T-cell (primary cell): Measurements from ENCODE around the gene RAP1GAP. TPM values are rescaled to one million over a fixed set of nuclear protein-coding genes. Genes with fewer than 3 reads are reported as not detected.

Source experiments
- ATAC-seq, 4 experiments: fragments of 200-7000 bp in 3 of 4; fragments of 150-1000 bp in 1 of 4; cut with Tn5 transposase; replicated peaks in 1 of 4; 1 replicate in 3 of 4; 2 replicates in 1 of 4; pipeline ENCODE4 v1.10.0; 2021; ENCODE audit warnings: moderate library complexity in 3 of 4, mild to moderate bottlenecking in 2 of 4, moderate number of reproducible peaks in 1 of 4
- CTCF ChIA-PET, 2 donors: fragments of 300-600 bp; sonication (Branson Sonifier 250); formaldehyde crosslinking; loops; one replicate each; lab custom pipeline; 2022; ENCODE audit warnings: antibody characterized with exemption in 2 of 2; lab: Charles Lee
- POLR2A ChIA-PET, 2 donors: fragments of 300-600 bp; sonication (Branson Sonifier 250); formaldehyde crosslinking; loops; one replicate each; lab custom pipeline; 2022; ENCODE audit warnings: antibody characterized with exemption in 2 of 2; lab: Charles Lee
- DNase-seq, 35 experiments: peaks; one replicate each; pipeline versions ENCODE4 v3.0.0 to v3.0.0-alpha.2; 2013 to 2023
- H3K27ac ChIP-seq: one replicate; pipeline ENCODE4 v1.5.1; 2013; ENCODE audit warnings: low read length
- H3K27me3 ChIP-seq, 2 experiments: replicated peaks in 1 of 2; 1 replicate in 1 of 2; 2 replicates in 1 of 2; pipeline versions ENCODE4 v1.6.1 to v1.7.0; 2013; ENCODE audit warnings: low read length in 1 of 2, mixed read lengths in 1 of 2; ENCODE audit not compliant: control insufficient read depth in 2 of 2, insufficient read depth in 2 of 2; ENCODE audit errors: extremely low read depth in 1 of 2
- H3K36me3 ChIP-seq, 2 donors: 1 replicate in 1 of 2; 2 replicates in 1 of 2; pipeline versions ENCODE4 v1.6.1 to v1.7.0; 2013; ENCODE audit warnings: low read length in 1 of 2; ENCODE audit not compliant: control insufficient read depth in 2 of 2, insufficient read depth in 1 of 2; ENCODE audit errors: extremely low read depth in 1 of 2
- H3K4me1 ChIP-seq, 2 experiments: 1 replicate in 1 of 2; 2 replicates in 1 of 2; pipeline versions ENCODE4 v1.6.1 to v1.7.0; 2013; ENCODE audit warnings: low read length in 2 of 2, mixed read lengths in 1 of 2; ENCODE audit not compliant: insufficient read depth in 2 of 2, control insufficient read depth in 1 of 2; ENCODE audit errors: extremely low read depth in 1 of 2
- H3K4me3 ChIP-seq, 2 donors: 1 replicate in 1 of 2; 2 replicates in 1 of 2; pipeline versions ENCODE4 v1.5.1 to v1.7.0; 2013; ENCODE audit warnings: mild to moderate bottlenecking in 2 of 2, low read length in 1 of 2, moderate library complexity in 1 of 2; ENCODE audit not compliant: control insufficient read depth in 1 of 2; ENCODE audit errors: extremely low read depth in 1 of 2
- H3K9me3 ChIP-seq: 2 replicates; pipeline ENCODE4 v1.7.0; 2013
- H3K27ac Mint-ChIP-seq, 2 donors: one replicate each; pipeline ENCODE4 v1.8.0; 2020 to 2021; ENCODE audit warnings: mild to moderate bottlenecking in 2 of 2, mixed read lengths in 2 of 2
- H3K27me3 Mint-ChIP-seq, 2 donors: one replicate each; pipeline ENCODE4 v1.8.0; 2021 to 2022; ENCODE audit warnings: mixed read lengths in 2 of 2
- H3K36me3 Mint-ChIP-seq: one replicate; pipeline ENCODE4 v1.8.0; 2021; ENCODE audit warnings: mixed read lengths
- H3K4me1 Mint-ChIP-seq, 3 donors: one replicate each; pipeline ENCODE4 v1.8.0; 2020 to 2022; ENCODE audit warnings: mixed read lengths in 3 of 3, mild to moderate bottlenecking in 1 of 3
- H3K4me3 Mint-ChIP-seq, 3 donors: one replicate each; pipeline ENCODE4 v1.8.0; 2020 to 2022; ENCODE audit warnings: mild to moderate bottlenecking in 3 of 3, mixed read lengths in 3 of 3, moderate library complexity in 3 of 3
- H3K9me3 Mint-ChIP-seq, 3 donors: one replicate each; pipeline ENCODE4 v1.8.0; 2020 to 2022; ENCODE audit warnings: mixed read lengths in 3 of 3
- WGBS: methylation state at CpG from one replicate; pipeline ENCODE4 v1.1.5; 2013; ENCODE audit warnings: missing lambda C conversion rate; ENCODE audit not compliant: insufficient coverage; 5-methylcytosine and 5-hydroxymethylcytosine counted together
- total RNA-seq, 35 experiments: library from RNA in 6 of 35; stranded (reverse) in 6 of 35; fragments of 120-200 nt in 1 of 35; gene quantifications; one replicate each; pipeline versions ENCODE4 v1.2.1 to v1.2.4 and lab custom pipeline; 2013 to 2026

RAP1GAP gene
- total RNA-seq, 5 donors from 2014 or later (not counting 1 experiment from before 2014, with no cell fraction given) = 0.18 to 1.0 (median 0.35) TPM

DNA sequence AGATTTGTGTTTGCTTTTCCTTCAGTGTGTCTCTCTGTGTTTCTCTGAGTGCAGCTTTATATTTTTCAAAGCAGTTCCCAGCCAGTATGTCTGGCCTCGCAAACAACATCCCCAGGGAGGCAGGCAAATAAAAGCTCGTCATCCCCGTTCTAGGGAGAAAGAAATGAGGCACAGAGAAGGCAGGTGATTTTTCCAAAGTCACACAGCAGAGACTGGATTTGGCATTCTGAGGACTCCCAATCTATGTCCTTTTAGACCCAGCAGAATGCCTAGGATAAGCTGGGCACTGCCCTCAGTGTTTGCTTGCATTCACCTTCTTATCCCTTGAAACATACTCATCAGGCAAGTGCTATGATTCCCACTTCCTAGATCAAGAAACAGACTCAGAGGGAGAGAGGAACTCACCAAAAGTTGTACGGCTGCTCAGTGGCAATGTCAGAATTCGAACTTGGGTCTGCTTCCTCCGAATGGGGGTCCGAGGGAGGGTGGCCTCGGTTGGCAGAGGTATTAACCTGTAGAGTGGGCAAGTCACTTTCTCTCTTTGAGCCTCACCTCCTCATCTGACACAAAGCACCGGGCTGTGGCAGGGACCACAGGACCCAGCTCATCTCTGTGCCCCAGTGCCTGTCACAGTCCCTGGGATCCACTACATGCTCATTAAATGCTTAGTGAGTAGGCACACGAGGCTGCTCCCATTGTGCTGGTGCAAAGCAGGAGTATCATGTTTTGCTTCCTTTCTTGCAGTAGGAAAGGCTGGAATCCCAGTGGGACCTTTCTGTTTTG, 4.2 kb downstream of the RAP1GAP start:
- POLR2A ChIA-PET = no interaction called here
- peaks cover 4 to 10% (median 8%) of the 10 kb centered on the region in 3 donors for H3K4me1 Mint-ChIP-seq

DNA sequence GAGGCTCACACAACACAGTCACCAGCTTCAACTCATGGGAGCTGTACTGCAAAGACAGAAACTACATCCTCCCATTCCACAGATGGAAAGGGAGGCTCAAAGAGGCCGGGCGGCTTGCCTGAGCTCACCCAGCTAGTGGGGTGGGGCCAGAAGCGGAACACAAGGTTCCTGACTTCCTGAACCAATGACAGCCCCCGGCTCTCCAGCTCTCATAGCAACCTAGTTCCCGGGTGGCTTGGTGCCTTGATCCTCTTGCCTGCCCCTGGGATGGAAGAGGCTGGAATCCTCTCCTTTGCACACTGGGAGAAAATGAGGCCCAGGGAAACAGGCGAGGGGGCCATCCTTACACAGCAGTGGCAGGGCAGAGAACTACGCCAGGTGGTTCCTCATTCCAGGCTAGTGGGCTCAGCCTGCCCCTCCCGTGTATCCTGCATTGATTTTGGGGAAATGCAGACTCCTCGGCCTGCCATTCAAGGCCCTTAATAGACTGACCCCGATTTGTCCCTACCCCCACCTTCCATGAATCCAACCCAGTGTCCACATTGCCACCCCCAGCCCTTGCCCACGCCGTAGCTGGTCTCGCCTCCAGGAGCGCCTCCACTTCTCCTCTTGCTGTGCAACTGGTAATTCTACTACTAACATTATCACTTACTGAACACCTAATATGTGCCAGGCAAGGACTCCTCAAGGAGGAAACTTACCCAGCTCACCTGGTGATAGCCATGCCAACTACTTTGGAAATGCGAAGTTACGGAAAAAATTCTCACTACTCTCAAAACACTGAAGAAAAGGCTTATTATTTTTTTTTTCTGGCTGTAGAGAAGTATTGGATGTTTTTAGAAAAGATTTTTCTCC, 5.0 kb downstream of the RAP1GAP start:
- no peaks in the 10 kb centered on the region for H3K9me3 ChIP-seq
- H3K27me3 Mint-ChIP-seq = peaks cover 32 to 62% of the 10 kb centered on the region in 2 donors
- H3K4me1 Mint-ChIP-seq = peaks cover 4 to 16% (median 10%) of the 10 kb centered on the region in 3 donors
- H3K27me3 ChIP-seq = peaks cover 2 to 91% of the 10 kb centered on the region in 2 experiments
- DNase-seq (no peak), ATAC-seq (no peak)
- POLR2A ChIA-PET = no interaction called here
- H3K27ac ChIP-seq = no peak overlapping the region
- H3K36me3 Mint-ChIP-seq = no peaks in the 10 kb centered on the region
- no peak overlapping the region for H3K4me3 ChIP-seq
- H3K4me3 Mint-ChIP-seq = no peak overlapping the region
- CTCF ChIA-PET = no interaction called here
- no peak overlapping the region for H3K27ac Mint-ChIP-seq
- H3K36me3 ChIP-seq = no peaks in the 10 kb centered on the region
- peaks cover 4 to 23% of the 10 kb centered on the region in 2 experiments for H3K4me1 ChIP-seq
- no peaks in the 10 kb centered on the region for H3K9me3 Mint-ChIP-seq
- 36% methylated on average over 8 of the region's 16 CpGs for WGBS

More for the DNA sequence above, 4.2 kb downstream of the RAP1GAP start:
- H3K36me3 ChIP-seq = no peaks in the 10 kb centered on the region
- CTCF ChIA-PET = no interaction called here
- Mint-ChIP-seq H3K27ac (no peak overlapping the region), H3K9me3 (no peaks in the 10 kb centered on the region), H3K27me3 (peaks cover 32 to 62% of the 10 kb centered on the region in 2 donors), H3K4me3 (no peak overlapping the region), H3K36me3 (no peaks in the 10 kb centered on the region)
- no peak overlapping the region for H3K4me3 ChIP-seq
- H3K27me3 ChIP-seq = peaks cover under 1 to 91% of the 10 kb centered on the region in 2 experiments
- ATAC-seq = no peak
- H3K9me3 ChIP-seq = no peaks in the 10 kb centered on the region
- peaks cover 0 to 22% of the 10 kb centered on the region in 2 experiments for H3K4me1 ChIP-seq
- WGBS = 80% methylated on average over 2 of the region's 10 CpGs
- DNase-seq = no peak
- no peak overlapping the region for H3K27ac ChIP-seq

DNA sequence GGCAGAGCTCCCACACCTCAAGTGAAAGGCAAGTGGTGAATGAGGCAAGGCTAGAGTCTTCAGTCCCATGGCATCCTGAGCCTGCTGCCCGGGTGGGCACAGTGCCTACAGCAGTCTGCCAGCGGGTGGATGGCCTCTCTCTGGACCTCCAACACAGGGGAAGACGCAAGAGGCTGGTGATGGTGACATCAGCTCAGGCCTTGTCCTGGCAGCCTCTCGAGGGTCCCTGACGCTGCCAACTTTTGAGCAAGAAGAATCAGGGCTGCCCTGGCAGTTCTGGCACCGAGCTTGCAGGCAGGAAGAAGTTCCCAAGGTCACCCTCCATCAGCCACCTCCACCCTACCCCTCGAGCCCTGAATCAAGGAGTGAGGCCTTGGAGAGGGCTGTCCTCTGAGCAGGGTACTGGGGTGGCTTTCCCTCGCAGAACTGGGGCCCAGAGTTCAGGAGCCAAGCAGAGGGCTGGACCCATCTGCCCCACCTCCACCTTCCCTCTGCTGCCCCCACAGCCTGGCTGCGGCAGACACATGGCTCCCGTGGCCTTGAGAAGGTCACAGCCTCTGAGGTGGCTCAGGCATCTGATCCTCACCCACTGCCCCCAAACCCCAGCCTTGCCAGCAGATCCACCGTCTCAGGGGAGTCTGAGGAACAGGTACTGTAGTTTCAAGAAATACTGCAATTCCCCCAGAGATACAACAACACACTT, 5.8 kb downstream of the RAP1GAP start:
- H3K4me3 Mint-ChIP-seq = no peak overlapping the region
- 57% methylated on average over 9 of the region's 11 CpGs for WGBS
- no peaks in the 10 kb centered on the region for H3K36me3 Mint-ChIP-seq
- H3K9me3 Mint-ChIP-seq = no peaks in the 10 kb centered on the region
- no peaks in the 10 kb centered on the region for H3K9me3 ChIP-seq
- peaks cover 32 to 61% of the 10 kb centered on the region in 2 donors for H3K27me3 Mint-ChIP-seq
- H3K27me3 ChIP-seq = peaks cover 2 to 85% of the 10 kb centered on the region in 2 experiments
- peaks cover 4 to 16% of the 10 kb centered on the region in 2 experiments for H3K4me1 ChIP-seq
- DNase-seq (no peak), ATAC-seq (no peak)
- H3K4me3 ChIP-seq = no peak overlapping the region
- CTCF ChIA-PET = no interaction called here
- peaks cover 4 to 15% (median 10%) of the 10 kb centered on the region in 3 donors for H3K4me1 Mint-ChIP-seq
- H3K27ac ChIP-seq = no peak overlapping the region
- no peak overlapping the region for H3K27ac Mint-ChIP-seq
- no peaks in the 10 kb centered on the region for H3K36me3 ChIP-seq
- POLR2A ChIA-PET = interaction anchor here in 1 of 2 donors (0.5 kb wide), 1 partner anchor 1404 kb away, joined by 6 read pairs; no protein-coding TSS in a partner anchor

- no peak overlapping the region for H3K4me3 ChIP-seq
- H3K27ac ChIP-seq = no peak overlapping the region
- H3K9me3 ChIP-seq = no peaks in the 10 kb centered on the region
- Mint-ChIP-seq H3K27ac (no peak overlapping the region), H3K4me1 (peaks cover 4 to 7% (median 5%) of the 10 kb centered on the region in 3 donors), H3K36me3 (no peaks in the 10 kb centered on the region), H3K4me3 (no peak overlapping the region), H3K9me3 (no peaks in the 10 kb centered on the region), H3K27me3 (peaks cover 27 to 53% of the 10 kb centered on the region in 2 donors)
- no peak for DNase-seq
- H3K36me3 ChIP-seq = no peaks in the 10 kb centered on the region
- peaks cover 2 to 78% of the 10 kb centered on the region in 2 experiments for H3K27me3 ChIP-seq
- ChIA-PET CTCF (interaction anchor here in 1 of 2 donors (0.5 kb wide), 1 partner anchor 381 kb away, joined by 4 read pairs; no protein-coding TSS in a partner anchor), POLR2A (interaction anchor here in 1 of 2 donors (0.5 kb wide), 1 partner anchor 1403 kb away, joined by 6 read pairs; no protein-coding TSS in a partner anchor)
- ATAC-seq = no peak
- 60% methylated on average over 2 of the region's 6 CpGs for WGBS
- peaks cover 4 to 9% of the 10 kb centered on the region in 2 experiments for H3K4me1 ChIP-seq
These were observed 6.5 kb downstream of the RAP1GAP start for GRCh38 chr1:21662426-21663247.

- Mint-ChIP-seq H3K27me3 (peaks cover 23 to 47% of the 10 kb centered on the region in 2 donors), H3K9me3 (no peaks in the 10 kb centered on the region), H3K27ac (no peak overlapping the region), H3K4me1 (peaks cover 4 to 6% (median 5%) of the 10 kb centered on the region in 3 donors), H3K36me3 (no peaks in the 10 kb centered on the region), H3K4me3 (no peak overlapping the region)
- Histone ChIP-seq H3K36me3 (no peaks in the 10 kb centered on the region), H3K9me3 (no peaks in the 10 kb centered on the region), H3K27me3 (peaks cover 2 to 70% of the 10 kb centered on the region in 2 experiments), H3K4me3 (no peak overlapping the region), H3K4me1 (peaks cover 4 to 9% of the 10 kb centered on the region in 2 experiments), H3K27ac (no peak overlapping the region)
- POLR2A ChIA-PET = no interaction called here
- ATAC-seq (no peak), DNase-seq (no peak)
- WGBS = 65% methylated on average over 4 of the region's 5 CpGs
- CTCF ChIA-PET = no interaction called here
These were observed 7.3 kb downstream of the RAP1GAP start for GRCh38 chr1:21661886-21662285.
